D721Med (cell line): ENCODE measurements around the gene CALN1.

Experiments used
- DNase-seq: peaks from one replicate; pipeline ENCODE4 v3.0.0; 2011; ENCODE audit warnings: low spot score; ENCODE audit not compliant: insufficient read length
- FAIRE-seq: peaks from 2 replicates; lab custom pipeline; 2011; peaks lifted over from hg19 to GRCh38; lab: Jason Lieb, UNC
- CTCF ChIP-seq: IDR thresholded peaks from 2 replicates; pipeline ENCODE4 v1.5.1; 2012; ENCODE audit warnings: mild to moderate bottlenecking, control low read depth; ENCODE audit not compliant: insufficient read depth; ENCODE audit errors: missing control alignments

The CALN1 gene

GRCh38 chr7:71854546-71855397 lies 557.4 kb downstream of the CALN1 start:
- DNase-seq (no peak), FAIRE-seq (no peak)
- TF ChIP-seq CTCF = no peak

GRCh38 chr7:71851776-71852498 lies 560.2 kb downstream of the CALN1 start:
- DNase-seq = no peak
- FAIRE-seq = no peak
- no peak for TF ChIP-seq CTCF

- DNase-seq (no peak), FAIRE-seq (no peak)
- no peak for TF ChIP-seq CTCF
Observed at GRCh38 chr7:71846160-71846559, 566.0 kb downstream of the CALN1 start.

GRCh38 chr7:71843676-71844075 lies 568.5 kb downstream of the CALN1 start:
- FAIRE-seq (no peak), DNase-seq (no peak)
- no peak for TF ChIP-seq CTCF

- no peak for DNase-seq
- TF ChIP-seq CTCF = no peak
- no peak for FAIRE-seq
Observed at GRCh38 chr7:71842786-71843185, 569.4 kb downstream of the CALN1 start.

GRCh38 chr7:71842381-71842780 lies 569.8 kb downstream of the CALN1 start:
- FAIRE-seq = no peak
- no peak for TF ChIP-seq CTCF
- no peak for DNase-seq
